GM12864 (cell line): ENCODE data around the gene LRRC71.

Experiments used
- DNase-seq: peaks from one replicate; pipeline ENCODE4 v3.0.0-alpha.2; 2011; ENCODE audit warnings: low read depth
- H3K4me3 ChIP-seq: 2 replicates; pipeline ENCODE4 v1.5.1; 2011; ENCODE audit warnings: mild to moderate bottlenecking, low read depth, low read length, control low read depth
- CTCF ChIP-seq: IDR thresholded peaks from 2 replicates; pipeline ENCODE4 v1.5.1; 2011; ENCODE audit warnings: low read depth, mild to moderate bottlenecking, moderate library complexity, low read length, control low read depth, inconsistent platforms; ENCODE audit errors: missing control alignments

Gene LRRC71

GRCh38 chr1:156957634-156958033 lies 37.2 kb downstream of the LRRC71 start:
- no peak overlapping the region for H3K4me3 ChIP-seq
- no peak for TF ChIP-seq CTCF
- DNase-seq, result no peak

DNA sequence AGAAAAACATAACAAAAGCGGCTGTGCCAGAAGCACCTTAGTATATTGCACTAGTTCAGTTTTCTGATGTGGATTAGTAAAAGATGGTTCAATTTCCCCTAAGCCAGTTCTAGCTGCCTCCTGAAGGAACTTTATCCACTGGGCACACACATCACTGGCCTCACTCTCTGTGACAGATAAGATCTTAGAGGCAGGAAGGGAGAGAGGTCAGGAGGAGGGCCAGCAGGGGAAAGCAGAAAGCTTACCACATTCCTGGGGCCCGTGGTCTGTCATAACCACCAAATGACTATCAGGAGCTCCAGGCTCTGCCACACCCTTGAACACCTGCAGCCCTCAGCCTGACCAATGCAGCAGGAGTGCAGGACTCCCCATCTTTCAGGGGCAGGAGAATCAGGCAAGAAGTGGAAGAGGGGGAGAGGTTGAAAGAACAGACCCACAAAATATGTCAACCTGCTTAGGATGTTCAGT lies 37.8 kb downstream of the LRRC71 start:
- H3K4me3 ChIP-seq, result no peak overlapping the region
- DNase-seq, result no peak
- no peak for TF ChIP-seq CTCF

DNA sequence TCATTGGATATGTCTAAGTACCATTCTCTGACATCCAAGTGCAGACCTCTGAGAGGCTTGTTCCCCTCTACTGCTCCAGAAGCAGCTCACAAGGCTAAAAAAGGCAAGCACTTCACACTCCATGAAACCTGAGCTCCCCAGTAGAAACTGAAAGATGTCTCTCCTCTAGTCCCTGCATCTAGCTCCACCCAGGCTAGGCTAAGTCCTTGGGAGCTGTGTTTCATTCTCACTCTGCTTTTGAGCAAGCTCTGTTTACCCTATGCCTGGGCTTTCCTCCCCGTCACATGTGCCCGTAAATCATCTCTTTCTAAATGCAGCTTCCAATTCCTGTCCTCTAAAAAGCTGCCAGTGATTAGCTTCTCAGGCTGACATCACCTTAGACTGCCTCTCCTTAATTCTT lies 39.0 kb downstream of the LRRC71 start:
- DNase-seq, result no peak
- TF ChIP-seq CTCF, result no peak
- H3K4me3 ChIP-seq, result no peak overlapping the region

- DNase-seq, result no peak
- no peak for TF ChIP-seq CTCF
- no peak overlapping the region for H3K4me3 ChIP-seq
Observed at GRCh38 chr1:156959925-156960324, 39.5 kb downstream of the LRRC71 start.

DNA sequence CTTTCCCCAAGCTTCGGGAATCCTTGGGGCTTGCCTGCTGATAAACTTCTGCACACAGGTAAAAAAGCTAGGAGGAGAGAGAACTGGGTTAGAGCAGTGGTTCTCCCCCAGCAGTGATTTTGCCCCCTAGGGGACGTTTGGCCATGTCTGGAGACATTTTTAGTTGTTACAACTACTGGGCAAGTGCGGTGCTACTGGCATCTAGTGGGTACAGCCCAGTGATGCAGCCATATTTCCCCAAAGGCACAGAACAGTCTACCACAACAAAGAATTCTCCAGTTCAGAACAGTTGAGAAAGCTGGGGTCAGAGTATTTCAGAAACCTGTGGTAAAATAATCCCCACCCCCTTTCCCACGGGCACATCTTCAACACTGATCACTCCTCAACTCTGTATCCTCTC lies 41.3 kb downstream of the LRRC71 start:
- no peak for DNase-seq
- no peak overlapping the region for H3K4me3 ChIP-seq

DNA sequence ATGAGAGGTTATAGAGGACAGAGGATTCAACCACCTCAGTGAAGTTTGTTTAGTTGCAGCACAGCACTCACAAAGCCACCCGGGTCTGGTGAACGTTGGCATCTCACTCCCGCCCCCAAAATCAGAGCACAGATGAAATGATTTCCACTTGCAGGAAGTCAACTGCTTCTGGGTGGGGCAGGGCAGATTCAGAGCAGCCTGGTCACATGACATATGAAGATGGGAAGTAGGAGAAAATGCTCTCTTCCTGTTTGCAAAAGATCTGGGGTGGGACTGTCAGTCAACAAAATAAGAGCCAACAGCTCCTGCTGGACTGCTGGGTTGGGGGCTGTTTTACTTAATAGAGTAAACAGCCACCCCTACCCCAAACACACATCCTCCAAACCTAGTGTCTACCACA lies 43.2 kb downstream of the LRRC71 start:
- DNase-seq, result peak; percentile 8
- no peak for TF ChIP-seq CTCF

More for the DNA sequence above, 41.3 kb downstream of the LRRC71 start:
- peak; percentile 57 for TF ChIP-seq CTCF

GRCh38 chr1:156964441-156964840 lies 44.0 kb downstream of the LRRC71 start:
- TF ChIP-seq CTCF, result no peak
- no peak for DNase-seq

More for the DNA sequence above, 43.2 kb downstream of the LRRC71 start:
- no peak overlapping the region for H3K4me3 ChIP-seq

More at GRCh38 chr1:156964441-156964840, 44.0 kb downstream of the LRRC71 start:
- no peak overlapping the region for H3K4me3 ChIP-seq
